GM12872 (cell line): Measurements from ENCODE around the gene TMEM8B.

Experiments
- TF ChIP-seq, protein P1 (sequence below): IDR thresholded peaks from 3 replicates; pipeline ENCODE4 v1.5.1; 2011; ENCODE audit warnings: low read depth, mild to moderate bottlenecking, low read length, moderate library complexity; ENCODE audit not compliant: insufficient read depth

TMEM8B gene

DNA sequence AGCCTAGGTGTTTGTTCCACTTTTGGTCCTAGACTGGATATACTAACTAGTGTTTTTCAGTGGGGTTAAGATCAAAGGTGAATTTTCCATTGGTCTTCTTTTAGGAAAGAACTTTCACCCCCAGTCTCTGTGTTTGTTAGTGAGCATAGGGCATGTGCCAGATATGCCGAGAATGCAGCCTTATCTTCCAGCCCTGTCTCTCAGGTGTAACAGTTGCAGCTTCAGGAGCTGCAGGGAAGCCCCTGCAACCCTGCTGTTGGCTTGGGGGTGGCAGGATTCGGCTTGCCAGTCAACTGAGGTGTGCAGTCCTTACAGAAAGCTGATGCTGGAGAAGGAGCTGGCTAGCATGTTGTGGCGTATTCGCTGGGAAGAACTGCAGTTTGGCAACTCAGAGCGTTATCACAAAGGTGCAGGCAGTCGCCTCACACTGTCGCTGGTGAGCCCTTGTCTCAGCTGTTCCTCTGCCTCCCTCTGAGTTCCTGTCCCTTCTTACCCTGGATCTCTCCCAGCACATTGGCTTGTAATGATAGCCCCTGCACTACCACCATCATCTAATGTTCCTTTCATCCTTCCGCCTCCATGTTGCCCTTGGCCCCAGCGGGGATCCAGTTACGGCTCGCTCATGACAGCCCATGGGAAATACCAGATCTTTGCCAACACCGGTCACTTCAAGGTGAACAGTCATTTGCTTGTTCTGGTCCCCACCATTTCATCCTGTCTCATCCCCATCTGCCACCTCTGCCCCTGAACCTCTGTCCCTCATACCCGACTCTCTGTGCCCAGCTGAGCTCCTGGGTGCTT is 27.5 kb upstream of the TMEM8B start:
- TF ChIP-seq, protein P1, sequence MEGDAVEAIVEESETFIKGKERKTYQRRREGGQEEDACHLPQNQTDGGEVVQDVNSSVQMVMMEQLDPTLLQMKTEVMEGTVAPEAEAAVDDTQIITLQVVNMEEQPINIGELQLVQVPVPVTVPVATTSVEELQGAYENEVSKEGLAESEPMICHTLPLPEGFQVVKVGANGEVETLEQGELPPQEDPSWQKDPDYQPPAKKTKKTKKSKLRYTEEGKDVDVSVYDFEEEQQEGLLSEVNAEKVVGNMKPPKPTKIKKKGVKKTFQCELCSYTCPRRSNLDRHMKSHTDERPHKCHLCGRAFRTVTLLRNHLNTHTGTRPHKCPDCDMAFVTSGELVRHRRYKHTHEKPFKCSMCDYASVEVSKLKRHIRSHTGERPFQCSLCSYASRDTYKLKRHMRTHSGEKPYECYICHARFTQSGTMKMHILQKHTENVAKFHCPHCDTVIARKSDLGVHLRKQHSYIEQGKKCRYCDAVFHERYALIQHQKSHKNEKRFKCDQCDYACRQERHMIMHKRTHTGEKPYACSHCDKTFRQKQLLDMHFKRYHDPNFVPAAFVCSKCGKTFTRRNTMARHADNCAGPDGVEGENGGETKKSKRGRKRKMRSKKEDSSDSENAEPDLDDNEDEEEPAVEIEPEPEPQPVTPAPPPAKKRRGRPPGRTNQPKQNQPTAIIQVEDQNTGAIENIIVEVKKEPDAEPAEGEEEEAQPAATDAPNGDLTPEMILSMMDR, result no peak

GRCh38 chr9:35806101-35806500 is 22.9 kb upstream of the TMEM8B start:
- TF ChIP-seq, protein P1, result no peak

GRCh38 chr9:35808433-35808832 is 20.6 kb upstream of the TMEM8B start:
- TF ChIP-seq, protein P1, result no peak

GRCh38 chr9:35810122-35810521 is 18.9 kb upstream of the TMEM8B start:
- TF ChIP-seq, protein P1, result no peak

GRCh38 chr9:35811381-35812024 is 17.5 kb upstream of the TMEM8B start:
- TF ChIP-seq, protein P1, result no peak

- TF ChIP-seq, protein P1, result no peak
Observed at GRCh38 chr9:35812025-35812602, 16.9 kb upstream of the TMEM8B start, which contains the start of gene SPAG8. Gene SPAG8, minus strand, starts transcription at chr9:35812262. Its CDS starts 115 bp downstream, at chr9:35812147.

DNA sequence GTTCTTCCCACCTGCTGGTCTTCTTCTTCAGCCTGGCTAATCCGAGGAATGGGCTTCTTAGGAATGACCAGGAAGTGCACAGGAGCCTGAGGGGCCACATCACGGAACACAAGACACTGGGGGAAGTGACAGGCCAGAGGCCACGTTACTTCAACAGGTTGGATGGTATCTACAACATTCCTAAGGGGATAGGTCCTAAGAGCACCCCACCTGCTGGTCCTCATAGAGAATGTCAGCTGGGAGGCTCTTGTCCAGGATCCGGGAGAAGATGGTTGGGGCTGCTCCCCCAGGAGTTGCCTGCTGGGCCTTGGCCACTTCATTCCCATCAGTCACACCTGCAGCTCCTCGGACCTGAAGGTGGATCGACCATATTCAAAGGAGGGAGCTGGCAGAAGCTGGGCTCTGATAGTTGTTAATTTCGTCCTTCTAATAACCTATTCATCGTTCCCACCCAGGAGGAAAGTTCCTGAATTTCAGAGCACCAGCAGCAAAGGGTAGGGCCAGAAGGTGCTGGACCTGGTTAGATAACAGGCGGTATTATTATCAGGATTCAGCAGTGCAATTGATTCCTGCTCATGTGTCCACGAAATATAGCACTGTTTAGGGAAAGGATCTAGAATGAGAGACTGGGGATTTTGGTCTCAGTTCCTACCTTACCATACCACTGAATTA is 15.5 kb upstream of the TMEM8B start:
- TF ChIP-seq, protein P1, result peak; percentile 42; the same call in 2 of the 3 replicates
